A673 (cell line): ENCODE measurements around the gene AGMO. TPM values are rescaled to one million over a fixed set of nuclear protein-coding genes. Genes with fewer than 3 reads are reported as not detected.

Source experiments
- BruUV-seq: library from RNA; stranded (reverse); fragments of 400-500 nt; replicated peaks from 2 replicates; lab custom pipeline; 2021; lab: Mats Ljungman, UMichigan
- CTCF ChIA-PET: fragments of 300-600 bp; sonication (Branson Sonifier 250); formaldehyde crosslinking; loops from one replicate; lab custom pipeline; 2022; ENCODE audit warnings: antibody characterized with exemption; lab: Charles Lee
- POLR2A ChIA-PET: fragments of 300-600 bp; sonication (Branson Sonifier 250); formaldehyde crosslinking; loops from one replicate; lab custom pipeline; 2022; ENCODE audit warnings: antibody characterized with exemption; ENCODE audit not compliant: low non-redundant PET; lab: Charles Lee
- DNase-seq: peaks from one replicate; pipeline ENCODE4 v3.0.0-alpha.2; 2015; ENCODE audit warnings: low spot score
- H3K27ac ChIP-seq: fragments of 200-600 bp; sonication (generic); 2 replicates; pipeline ENCODE4 v1.5.1; 2016; ENCODE audit warnings: mixed run types, low read depth, mild to moderate bottlenecking, mixed read lengths, antibody characterized with exemption, low read length; ENCODE audit not compliant: poor library complexity, severe bottlenecking
- H3K27me3 ChIP-seq: fragments of 200-600 bp; sonication (generic); replicated peaks from 2 replicates; pipeline ENCODE4 v1.6.1; 2017; ENCODE audit warnings: mixed run types, low read depth, mild to moderate bottlenecking, mixed read lengths, antibody characterized with exemption, low read length; ENCODE audit not compliant: insufficient read depth, poor library complexity
- H3K36me3 ChIP-seq: fragments of 200-600 bp; sonication (generic); 2 replicates; pipeline ENCODE4 v1.6.1; 2016; ENCODE audit warnings: mixed run types, mild to moderate bottlenecking, mixed read lengths, antibody characterized with exemption, low read length; ENCODE audit not compliant: insufficient read depth, poor library complexity, severe bottlenecking
- H3K4me1 ChIP-seq: fragments of 200-600 bp; sonication (generic); 2 replicates; pipeline ENCODE4 v1.6.1; 2017; ENCODE audit warnings: mixed run types, mild to moderate bottlenecking, mixed read lengths, antibody characterized with exemption, low read length; ENCODE audit not compliant: insufficient read depth, poor library complexity, severe bottlenecking
- H3K4me3 ChIP-seq: fragments of 200-600 bp; sonication (generic); 2 replicates; pipeline ENCODE4 v1.5.1; 2016; ENCODE audit warnings: low read depth, mixed run types, mild to moderate bottlenecking, mixed read lengths, low read length; ENCODE audit not compliant: poor library complexity, severe bottlenecking
- H3K9me3 ChIP-seq: fragments of 200-600 bp; sonication (generic); 2 replicates; pipeline ENCODE4 v1.6.1; 2016; ENCODE audit warnings: mixed run types, low read depth, mild to moderate bottlenecking, mixed read lengths, antibody characterized with exemption, low read length; ENCODE audit not compliant: poor library complexity, severe bottlenecking
- EZH2 ChIP-seq: fragments of 200-600 bp; sonication (generic); IDR thresholded peaks from 2 replicates; pipeline ENCODE4 v1.6.1; 2017; ENCODE audit warnings: borderline replicate concordance, low read depth, mild to moderate bottlenecking, mixed read lengths, antibody characterized with exemption, low read length; ENCODE audit not compliant: poor library complexity, severe bottlenecking
- intact Hi-C: fragments of 100-400 bp; cut with micrococcal nuclease; formaldehyde crosslinking; loops from one replicate; pipeline ENCODE4 v1.10.0; 2022; ENCODE audit not compliant: unreplicated experiment
- total RNA-seq: library from RNA; stranded (reverse); gene quantifications from 2 replicates; pipeline ENCODE4 v1.2.3, GENCODE V29; 2021
- TF ChIP-seq, protein P1 (sequence below): fragments of 300-800, 200-600 bp; sonication (generic); conservative IDR thresholded peaks from 2 replicates; pipeline ENCODE4 v1.5.1; 2017; ENCODE audit warnings: low read depth, mild to moderate bottlenecking, antibody characterized with exemption, low read length, moderate library complexity, mixed read lengths

Gene AGMO
- total RNA-seq, 1 experiment from 2014 or later = not detected

DNA sequence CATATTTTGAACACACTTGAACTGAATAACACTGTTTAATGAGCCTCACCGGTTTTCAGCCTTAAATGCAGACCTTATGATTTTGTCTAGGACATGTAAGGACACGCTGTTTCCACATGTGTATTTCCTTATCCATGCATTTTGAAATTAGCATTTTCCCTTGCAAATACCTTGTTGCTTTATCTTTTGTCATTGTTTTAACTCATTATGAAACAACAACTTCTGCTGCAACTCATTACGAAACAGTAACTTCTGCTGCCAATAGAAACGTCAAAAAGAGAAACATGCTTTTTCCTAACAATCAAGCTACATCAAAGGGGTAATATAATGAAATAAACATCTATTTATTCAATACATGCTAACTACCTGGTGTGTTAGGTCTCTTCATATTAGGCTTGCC, 322.0 kb downstream of the AGMO start:
- H3K9me3 ChIP-seq = no peaks in the 10 kb centered on the region
- no peak for TF ChIP-seq EZH2
- TF ChIP-seq, protein P1, sequence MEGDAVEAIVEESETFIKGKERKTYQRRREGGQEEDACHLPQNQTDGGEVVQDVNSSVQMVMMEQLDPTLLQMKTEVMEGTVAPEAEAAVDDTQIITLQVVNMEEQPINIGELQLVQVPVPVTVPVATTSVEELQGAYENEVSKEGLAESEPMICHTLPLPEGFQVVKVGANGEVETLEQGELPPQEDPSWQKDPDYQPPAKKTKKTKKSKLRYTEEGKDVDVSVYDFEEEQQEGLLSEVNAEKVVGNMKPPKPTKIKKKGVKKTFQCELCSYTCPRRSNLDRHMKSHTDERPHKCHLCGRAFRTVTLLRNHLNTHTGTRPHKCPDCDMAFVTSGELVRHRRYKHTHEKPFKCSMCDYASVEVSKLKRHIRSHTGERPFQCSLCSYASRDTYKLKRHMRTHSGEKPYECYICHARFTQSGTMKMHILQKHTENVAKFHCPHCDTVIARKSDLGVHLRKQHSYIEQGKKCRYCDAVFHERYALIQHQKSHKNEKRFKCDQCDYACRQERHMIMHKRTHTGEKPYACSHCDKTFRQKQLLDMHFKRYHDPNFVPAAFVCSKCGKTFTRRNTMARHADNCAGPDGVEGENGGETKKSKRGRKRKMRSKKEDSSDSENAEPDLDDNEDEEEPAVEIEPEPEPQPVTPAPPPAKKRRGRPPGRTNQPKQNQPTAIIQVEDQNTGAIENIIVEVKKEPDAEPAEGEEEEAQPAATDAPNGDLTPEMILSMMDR = no peak
- BruUV-seq = no TSS peak
- no peak overlapping the region for H3K4me3 ChIP-seq
- intact Hi-C loops = no loop called here
- no peaks in the 10 kb centered on the region for H3K36me3 ChIP-seq
- ChIA-PET POLR2A (no interaction called here), CTCF (no interaction called here)
- H3K27me3 ChIP-seq = peaks cover 3% of the 10 kb centered on the region
- no peak for DNase-seq
- H3K4me1 ChIP-seq = no peaks in the 10 kb centered on the region
- no peak overlapping the region for H3K27ac ChIP-seq

DNA sequence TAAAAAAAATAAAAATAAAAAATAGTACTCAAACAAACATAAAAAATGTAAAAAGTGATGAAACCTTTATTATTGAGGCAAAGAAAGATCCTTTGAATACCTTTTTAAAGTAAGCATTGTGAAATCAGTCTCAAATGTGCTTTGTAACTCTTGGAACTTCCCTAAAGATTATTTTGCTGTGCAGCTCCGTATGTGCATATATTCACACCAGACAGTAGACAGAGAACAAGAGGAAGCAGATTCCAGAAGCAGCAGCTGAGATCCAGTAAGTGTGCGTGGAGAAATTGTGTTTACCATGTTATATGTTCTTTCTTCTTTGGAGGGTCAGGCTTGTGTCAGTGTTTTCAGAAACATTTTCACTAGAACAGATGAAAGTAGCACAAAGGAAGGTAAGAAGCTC, 324.9 kb downstream of the AGMO start:
- Histone ChIP-seq H3K27ac (no peak overlapping the region), H3K27me3 (peaks cover 3% of the 10 kb centered on the region), H3K4me3 (no peak overlapping the region), H3K36me3 (no peaks in the 10 kb centered on the region), H3K9me3 (no peaks in the 10 kb centered on the region), H3K4me1 (no peaks in the 10 kb centered on the region)
- DNase-seq = no peak
- TF ChIP-seq, protein P1 = no peak
- no peak for TF ChIP-seq EZH2
- ChIA-PET POLR2A (no interaction called here), CTCF (no interaction called here)
- no TSS peak for BruUV-seq
- intact Hi-C loops = no loop called here

DNA sequence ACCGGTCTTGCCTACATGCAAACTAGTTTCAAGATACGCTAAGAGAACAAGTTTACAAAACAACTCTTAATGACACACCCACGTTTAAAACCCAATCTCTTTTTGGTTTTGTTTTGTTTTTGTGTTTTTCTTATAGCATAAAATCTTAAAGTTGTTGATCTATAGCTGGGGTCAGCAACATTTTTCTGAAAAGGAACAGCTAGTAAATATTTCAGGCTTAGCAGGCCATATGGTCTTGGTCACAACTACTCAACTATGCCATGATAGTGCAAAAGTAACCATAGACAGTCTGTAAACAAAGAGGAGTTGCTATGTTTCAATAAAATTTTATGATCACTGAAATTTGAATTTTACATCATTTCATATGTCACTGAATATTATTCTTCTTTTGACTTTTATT, 327.4 kb downstream of the AGMO start:
- H3K4me1 ChIP-seq = no peaks in the 10 kb centered on the region
- H3K27me3 ChIP-seq = peaks cover 3% of the 10 kb centered on the region
- H3K36me3 ChIP-seq = no peaks in the 10 kb centered on the region
- ChIA-PET POLR2A (no interaction called here), CTCF (no interaction called here)
- no peak overlapping the region for H3K4me3 ChIP-seq
- H3K27ac ChIP-seq = no peak overlapping the region
- BruUV-seq = no TSS peak
- no peaks in the 10 kb centered on the region for H3K9me3 ChIP-seq
- DNase-seq = no peak
- no peak for TF ChIP-seq EZH2
- TF ChIP-seq, protein P1 = no peak
- intact Hi-C loops = no loop called here
